CD4-positive, alpha-beta T cell treated with Interleukin-10 for 1 hour (primary cell): ENCODE results near the gene PPP1CA.

ENCODE experiments used
- DNase-seq: peaks from one replicate; pipeline ENCODE4 v3.0.0-alpha.2; 2020

The PPP1CA gene

DNA sequence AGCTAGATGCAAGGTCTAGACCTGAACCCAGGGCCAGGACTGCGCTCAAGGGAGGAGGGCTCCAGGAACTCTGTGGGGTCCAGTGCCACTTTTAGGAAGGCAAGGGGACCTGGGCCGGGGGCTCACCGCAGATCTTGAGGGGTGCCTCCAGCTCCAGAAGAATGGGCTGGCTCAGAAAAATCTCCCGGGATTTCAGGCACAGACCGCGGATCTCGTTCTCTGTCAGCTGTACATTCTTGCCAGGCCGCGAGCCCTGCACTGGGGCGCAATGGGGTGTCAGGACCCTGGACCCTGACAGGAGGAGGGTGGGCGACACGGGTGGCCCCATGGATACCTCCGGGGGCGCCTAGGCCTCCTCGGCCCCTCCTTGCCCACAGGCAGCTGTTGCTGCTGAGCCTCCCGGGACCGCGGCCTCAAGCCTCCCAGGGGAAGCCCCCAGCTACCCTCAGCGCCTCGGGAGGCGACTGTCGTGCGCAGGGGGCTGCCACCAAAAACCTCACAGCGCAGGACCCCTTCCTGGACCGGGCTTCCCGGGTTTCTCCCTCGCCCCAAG lies 640 bp downstream of the PPP1CA start:
- no peak for DNase-seq

DNA sequence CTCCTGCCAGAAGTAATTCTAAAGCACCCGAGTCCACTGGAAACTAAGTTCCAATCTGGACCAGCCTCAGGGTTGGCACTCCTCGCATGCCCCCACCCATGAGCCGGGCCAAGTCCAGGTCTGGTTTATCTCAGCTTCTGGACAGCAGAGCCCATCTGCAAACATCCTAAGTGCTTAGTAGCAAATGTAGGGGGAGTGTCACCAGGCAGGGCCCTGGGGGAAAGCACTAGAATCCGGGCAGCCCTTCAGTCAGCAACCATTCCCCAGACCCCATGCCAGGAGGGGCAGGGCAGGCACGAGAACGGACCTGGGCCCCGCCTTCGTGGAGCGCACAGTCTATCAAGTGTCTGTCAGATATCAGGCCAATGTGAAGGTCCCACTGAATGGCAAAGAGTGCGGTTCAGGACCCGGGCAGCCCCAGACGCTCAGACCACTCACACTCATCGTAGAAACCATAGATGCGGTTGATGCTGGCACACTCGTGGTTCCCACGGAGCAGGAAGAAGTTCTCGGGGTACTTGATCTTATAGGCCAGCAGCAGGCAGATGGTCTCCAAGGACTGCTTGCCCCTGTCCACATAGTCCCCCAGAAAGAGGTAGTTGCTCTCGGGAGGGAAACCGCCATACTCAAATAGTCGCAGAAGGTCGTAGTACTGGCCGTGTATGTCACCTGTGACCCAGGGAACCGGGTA lies 1.3 kb downstream of the PPP1CA start:
- DNase-seq: no peak

DNA sequence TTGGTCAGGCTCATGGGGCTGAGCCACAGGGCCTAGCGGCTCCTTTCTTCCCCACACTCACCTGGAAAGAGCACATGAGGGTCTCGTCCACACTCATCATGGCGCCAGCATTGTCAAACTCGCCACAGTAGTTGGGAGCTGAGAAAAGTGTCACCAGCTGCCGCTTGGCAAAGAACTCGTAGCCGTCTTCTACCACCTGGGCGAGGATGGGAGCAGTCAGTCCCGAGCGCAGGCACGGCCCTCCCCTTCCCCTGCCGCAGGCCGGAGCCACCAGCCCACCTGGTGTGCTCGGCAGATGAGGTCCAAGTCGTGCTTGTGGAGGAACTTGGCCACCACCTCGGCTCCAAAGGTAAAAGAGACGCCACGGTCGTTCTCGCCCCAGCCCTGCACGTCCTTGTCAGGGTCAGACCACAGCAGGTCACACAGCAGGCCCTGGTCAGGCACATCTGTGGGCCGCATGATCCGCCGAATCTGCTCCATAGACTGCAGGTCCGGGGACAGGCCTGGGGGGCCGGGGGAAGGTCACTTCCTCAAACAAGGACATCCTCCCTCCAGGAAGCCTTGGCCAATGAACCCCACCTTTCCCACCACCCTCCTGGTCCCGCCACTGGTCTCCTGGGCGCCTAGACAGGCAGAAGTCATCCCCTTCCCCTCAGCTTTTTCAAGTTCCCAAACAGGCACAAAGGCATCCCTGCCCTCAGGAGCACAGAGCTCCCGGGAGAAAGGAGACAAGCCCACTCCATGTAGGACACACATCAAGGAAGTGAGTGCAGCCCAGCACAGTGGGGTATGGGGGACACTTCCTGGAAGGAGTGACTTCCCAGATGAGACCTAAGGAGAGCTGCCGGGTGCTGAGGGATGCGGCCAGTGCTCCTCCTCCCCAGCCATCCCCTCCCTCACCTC lies 2.7 kb downstream of the PPP1CA start:
- DNase-seq: no peak

DNA sequence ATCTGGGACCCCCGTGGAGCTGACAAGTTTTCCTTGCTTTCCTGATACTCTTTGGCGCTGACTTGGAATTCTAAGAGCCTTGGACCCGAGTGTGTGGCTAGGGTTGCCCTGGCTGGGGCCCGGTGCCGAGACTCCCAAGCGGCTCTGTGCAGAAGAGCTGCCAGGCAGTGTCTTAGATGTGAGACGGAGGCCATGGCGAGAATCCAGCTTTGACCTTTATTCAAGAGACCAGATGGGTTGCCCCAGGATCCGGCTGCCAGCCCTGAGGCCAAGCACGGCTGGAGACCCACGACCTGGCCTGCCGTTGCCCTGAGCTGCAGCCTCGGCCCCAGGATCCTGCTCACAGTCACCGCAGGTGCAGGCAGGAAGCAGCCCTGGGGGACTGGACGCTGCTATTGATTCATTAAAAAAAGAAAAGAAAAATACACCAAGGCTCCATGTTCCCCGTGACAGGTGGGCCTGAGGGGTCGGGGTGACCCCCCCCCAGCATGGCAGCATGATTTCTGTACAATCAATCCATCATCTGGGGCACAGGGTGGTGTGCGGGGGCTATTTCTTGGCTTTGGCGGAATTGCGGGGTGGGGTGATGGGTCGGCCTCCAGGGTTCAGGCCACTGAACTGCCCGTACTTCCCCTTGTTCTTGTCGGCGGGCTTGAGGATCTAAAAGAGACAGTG lies 3.5 kb downstream of the PPP1CA start:
- no peak for DNase-seq

DNA sequence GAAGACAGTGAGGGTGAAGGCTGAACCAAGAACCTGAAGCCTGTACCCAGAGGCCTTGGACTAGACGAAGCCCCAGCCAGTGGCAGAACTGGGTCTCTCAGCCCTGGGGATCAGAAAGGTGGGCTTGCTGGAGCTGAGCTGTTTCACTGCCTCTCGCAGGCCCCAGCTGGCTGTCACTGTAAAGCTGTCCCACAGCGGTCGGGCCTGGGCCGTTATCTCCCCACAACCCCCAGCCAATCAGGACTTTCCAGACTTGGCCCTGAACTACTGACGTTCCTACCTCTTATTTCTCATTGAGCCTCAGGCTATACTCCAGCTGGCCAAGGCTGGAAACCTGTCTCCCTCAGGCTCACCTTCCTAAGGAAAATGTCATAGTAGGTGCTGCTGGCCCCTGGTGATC lies 4.1 kb downstream of the PPP1CA start:
- no peak for DNase-seq

DNA sequence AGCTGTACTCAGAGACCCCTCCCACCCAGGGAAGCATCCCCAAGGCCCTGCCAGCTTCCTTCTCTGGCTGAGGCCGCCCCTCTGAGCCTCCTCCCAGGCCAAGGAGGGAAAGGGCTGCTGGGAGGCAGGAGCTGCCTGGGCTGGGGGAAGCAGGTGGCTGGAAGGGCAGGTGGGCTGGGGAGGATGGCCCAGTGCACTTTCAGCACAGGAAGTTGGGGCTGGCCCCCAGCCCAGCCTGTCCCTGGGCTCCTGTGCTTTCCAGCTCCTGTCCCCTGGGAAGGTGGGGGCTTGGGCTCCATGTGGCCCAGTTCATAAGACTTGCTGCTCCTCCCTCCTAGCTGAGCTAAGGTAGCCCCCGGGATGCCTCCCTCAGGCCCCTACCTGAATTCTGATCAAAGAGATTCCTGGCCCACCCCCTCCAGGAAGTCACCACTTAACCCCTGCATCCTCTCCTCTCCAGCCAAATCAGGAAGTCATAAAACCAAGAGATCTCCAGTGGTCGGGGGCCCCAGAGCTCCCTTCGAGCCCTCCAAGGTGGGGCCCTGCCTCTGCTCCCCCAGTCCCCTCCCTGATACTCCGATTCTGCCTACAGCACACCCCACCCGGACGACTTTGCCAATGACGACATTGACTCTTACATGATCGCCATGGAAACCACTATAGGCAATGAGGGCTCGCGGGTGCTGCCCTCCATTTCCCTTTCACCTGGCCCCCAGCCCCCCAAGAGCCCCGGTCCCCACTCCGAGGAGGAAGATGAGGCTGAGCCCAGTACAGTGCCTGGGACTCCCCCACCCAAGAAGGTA lies 4.9 kb downstream of the PPP1CA start:
- DNase-seq: peak; percentile 44

DNA sequence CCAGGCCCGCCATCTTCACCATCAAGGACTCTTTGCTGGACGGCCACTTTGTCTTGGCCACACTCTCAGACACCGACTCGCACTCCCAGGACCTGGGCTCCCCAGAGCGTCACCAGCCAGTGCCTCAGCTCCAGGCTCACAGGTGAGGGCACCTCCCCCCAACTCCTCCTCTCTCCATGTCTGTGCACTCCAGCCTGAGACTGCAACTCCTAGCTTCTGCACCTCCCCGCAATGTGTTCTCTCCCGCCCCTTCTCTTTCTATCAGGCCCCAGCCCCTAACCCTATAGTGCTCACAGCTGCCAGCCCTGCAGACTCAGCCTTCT lies 5.4 kb downstream of the PPP1CA start:
- DNase-seq: no peak

DNA sequence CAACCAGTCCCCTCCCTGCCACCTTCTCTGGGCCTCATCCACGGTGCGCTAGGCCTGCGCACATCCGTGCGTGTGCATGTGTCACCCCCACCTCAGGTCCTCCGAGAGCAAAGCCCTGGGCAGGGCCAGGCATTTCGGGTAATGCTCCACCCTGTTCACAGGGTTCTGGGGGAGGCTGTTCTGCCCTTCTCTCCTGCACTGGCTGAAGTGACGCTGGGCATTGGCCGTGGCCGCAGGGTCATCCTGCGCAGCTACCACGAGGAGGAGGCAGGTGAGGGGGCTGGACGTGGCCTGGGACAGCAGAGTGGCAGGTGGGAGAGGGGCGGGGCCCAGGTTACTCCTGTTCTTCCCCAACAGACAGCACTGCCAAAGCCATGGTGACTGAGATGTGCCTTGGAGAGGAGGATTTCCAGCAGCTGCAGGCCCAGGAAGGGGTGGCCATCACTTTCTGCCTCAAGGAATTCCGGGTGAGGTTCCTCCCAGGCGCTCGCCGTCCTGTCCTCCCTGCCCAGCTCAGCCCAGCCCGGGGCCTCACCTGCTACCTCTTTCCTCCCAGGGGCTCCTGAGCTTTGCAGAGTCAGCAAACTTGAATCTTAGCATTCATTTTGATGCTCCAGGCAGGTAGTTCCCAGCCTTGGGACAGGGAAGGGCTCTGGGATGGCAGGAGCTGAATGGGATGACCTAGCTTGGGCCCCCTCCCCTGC lies 6.0 kb downstream of the PPP1CA start:
- DNase-seq: no peak

DNA sequence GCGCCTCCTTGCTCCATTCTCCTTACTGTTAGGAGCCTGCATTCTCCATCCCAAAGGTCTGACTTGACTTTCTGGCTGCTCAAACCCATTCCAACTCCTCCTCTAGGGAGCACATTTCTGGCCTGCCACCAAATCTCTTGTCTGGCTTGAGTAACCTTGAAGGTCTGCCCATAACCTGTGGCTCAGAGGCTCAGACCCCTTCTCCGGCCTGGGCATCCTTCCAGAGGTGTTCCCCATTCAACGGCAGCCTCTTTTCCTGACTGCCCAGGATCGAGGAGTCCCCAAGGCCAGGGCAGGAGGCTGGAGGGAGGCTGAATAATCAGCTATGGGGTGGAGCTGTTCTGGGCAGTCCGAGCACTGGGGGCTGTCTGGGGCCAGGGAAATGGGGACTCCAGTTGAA lies 7.7 kb downstream of the PPP1CA start:
- DNase-seq: no peak

DNA sequence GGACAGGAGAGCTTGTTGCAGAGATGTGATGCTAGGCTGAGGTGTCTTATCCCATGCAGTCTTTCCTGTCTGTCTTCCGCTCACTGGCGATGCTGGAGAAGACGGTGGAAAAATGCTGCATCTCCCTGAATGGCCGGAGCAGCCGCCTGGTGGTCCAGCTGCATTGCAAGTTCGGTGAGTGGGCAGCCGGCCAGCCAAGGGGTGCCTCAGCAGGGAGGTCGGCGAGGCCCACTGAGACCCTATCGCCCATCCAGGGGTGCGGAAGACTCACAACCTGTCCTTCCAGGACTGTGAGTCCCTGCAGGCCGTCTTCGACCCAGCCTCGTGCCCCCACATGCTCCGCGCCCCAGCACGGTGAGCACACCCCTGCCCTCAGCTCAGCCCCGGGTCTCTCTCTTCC lies 8.2 kb downstream of the PPP1CA start:
- DNase-seq: no peak

DNA sequence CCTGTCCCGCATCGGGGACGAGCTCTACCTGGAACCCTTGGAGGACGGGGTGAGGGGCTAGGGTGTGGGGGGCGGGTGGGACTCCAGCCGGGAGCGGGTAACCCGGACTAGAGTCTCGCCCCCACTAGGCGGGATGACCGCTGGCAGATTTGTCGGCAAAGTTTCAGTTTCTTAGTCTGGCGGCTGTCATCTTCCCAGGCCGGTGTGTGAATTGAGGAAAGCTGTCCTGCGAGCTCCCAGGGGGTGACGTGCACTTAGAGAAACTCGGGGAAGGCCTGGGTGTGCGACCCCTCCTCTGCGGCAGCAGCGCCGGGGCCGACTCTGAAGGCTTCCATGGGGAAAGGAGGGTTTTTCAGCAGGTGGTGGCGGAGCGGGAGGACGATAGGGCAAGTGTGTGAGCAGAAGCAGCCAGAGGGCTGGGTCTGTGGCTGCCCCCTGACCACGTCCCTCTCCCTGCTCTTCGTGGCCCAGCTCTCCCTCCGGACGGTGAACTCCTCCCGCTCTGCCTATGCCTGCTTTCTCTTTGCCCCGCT lies 9.4 kb downstream of the PPP1CA start:
- no peak for DNase-seq

DNA sequence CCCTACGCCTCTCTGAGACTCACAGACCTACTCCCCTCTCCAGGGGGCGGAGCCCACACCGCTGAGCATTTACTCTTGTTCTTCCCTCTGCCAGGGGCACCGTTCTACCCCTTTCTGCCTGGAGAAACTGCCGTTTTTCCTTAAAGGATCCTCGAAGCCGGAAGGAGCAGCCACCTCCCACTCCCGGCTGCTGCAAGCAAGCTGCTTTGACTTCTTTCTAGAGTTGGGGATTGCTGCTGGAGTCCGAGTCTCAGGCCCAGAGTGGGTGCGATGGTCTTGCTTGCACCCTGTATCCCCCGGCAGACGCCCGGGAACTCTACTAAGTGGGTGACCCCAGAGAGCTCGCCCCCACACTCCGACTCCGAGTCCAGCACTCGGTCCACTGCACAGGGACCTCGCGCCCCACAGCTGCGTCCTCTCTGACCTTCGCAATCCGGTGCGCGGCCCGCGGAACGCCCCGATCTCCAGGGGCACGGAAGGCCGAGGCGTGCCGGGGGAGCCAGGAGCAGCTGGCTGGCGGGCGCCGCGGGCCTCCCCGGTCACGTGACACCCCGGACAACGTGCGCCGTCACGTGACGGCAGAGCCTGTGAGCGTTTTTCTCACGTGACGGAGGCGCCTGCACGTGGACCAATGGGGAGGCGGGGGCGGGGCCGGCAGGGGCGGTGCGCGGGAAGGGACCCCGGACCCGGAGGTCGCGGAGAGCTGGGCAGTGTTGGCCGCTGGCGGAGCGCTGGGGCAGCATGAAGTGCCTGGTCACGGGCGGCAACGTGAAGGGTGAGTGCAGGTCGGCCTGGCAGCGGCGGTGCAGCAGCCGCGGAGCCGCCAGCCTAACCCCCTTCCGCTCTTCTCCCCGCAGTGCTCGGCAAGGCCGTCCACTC lies 10.1 kb downstream of the PPP1CA start, which contains the start of gene RAD9A:
Gene RAD9A, plus strand, starts transcription at position 683 of the 879 bp plus-strand sequence. Its CDS starts 59 bp downstream, at position 742.
- peak; percentile 92 for DNase-seq

DNA sequence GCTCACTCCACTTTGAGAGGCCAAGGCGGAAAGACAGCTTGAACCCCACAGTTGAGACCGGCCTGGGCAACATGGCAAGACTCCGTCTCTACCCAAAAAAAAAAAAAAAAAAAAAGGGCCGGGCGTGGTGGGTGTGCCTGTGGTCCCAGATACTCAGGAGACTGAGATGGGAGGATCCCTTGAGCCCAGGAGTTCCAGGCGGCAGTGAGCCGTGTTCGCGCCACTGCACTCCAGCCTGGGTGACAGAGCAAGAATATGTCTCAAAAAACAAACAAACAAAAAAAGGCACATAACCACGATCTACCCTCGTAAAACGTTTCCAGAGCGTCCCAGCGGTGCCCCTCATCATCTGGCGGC lies 10.7 kb downstream of the PPP1CA start:
- no peak for DNase-seq

DNA sequence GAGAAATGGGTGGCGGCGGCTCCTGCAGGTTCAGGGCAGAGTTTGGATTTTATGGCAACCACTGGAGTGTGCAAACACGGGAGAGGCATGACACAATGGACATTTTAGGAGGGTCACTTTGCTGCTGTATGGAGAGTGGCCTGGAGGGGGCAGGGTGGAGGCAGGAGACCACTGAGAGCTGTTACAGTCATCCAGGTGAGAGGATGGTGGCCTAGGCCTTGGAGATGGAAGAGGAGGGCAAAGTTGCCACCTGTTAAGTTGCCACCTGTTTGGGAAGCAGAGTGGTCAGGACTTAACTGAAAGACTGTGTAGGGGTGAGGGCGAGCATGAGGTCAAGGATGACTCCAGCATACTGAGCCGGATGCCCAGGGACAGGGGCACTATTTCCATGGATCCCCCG lies 12.2 kb downstream of the PPP1CA start:
- DNase-seq: peak; percentile 68

DNA sequence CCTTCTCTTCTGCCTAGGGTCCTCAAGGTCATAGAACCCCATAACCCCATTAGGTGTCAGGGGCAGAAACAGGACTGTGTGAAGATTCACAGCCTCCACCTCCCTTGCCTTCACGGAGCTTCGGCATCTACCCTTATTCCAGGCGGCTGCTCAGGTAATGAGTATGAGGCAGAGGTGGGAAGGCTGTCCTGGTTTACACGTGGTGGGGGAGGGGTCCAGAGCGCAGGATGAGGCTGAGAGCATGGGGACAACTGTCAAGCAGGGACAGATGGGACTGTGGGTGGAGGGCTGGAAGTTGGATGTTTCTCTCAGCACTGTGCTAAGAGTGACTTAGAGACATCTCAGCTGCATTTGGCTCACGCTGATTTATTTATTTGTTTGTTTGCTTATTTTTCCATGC lies 14.1 kb downstream of the PPP1CA start:
- no peak for DNase-seq

DNA sequence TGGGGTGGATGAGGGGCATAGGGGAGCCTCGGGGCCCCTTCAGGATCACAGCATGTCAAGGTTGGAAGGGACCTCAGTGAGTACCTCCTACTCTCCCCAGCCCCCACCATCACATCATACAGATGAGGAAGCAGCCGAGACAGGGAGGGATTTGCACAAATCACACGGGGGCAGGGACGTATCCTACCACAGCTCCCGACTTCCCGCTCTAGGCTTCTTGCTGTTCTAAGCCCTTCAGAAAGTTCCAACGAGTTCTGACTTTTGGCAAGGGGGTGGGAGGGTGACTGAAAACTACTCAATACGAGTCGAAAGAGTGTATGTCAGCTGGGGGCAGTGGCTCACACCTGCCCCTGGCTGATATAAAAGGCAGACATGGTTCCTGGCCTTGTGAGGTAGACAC lies 14.6 kb downstream of the PPP1CA start:
- no peak for DNase-seq

DNA sequence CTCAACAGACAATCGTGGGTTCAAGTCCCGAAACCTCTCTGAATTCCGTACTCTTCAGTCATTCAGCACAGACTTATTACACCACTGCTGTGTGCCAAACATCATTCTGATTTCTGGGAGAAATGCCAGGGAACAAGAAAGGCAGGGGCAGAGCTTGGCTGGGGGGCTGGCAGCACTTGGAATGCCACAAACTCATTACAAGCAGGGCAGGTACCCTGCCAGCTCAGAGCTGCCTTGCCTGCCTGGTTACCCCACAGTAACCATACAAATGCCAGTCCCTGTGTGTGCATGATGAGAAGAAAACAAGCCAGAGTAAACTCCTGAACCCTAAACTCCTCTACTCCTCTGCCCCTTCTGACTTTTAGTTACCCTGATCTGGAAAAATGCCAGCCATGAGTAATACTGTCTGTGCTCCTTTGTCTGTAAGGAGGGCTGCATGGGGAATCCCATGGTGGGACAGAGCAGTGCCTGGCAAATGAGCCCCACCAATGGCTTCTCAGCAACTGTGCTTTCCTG lies 16.7 kb downstream of the PPP1CA start:
- DNase-seq: no peak

DNA sequence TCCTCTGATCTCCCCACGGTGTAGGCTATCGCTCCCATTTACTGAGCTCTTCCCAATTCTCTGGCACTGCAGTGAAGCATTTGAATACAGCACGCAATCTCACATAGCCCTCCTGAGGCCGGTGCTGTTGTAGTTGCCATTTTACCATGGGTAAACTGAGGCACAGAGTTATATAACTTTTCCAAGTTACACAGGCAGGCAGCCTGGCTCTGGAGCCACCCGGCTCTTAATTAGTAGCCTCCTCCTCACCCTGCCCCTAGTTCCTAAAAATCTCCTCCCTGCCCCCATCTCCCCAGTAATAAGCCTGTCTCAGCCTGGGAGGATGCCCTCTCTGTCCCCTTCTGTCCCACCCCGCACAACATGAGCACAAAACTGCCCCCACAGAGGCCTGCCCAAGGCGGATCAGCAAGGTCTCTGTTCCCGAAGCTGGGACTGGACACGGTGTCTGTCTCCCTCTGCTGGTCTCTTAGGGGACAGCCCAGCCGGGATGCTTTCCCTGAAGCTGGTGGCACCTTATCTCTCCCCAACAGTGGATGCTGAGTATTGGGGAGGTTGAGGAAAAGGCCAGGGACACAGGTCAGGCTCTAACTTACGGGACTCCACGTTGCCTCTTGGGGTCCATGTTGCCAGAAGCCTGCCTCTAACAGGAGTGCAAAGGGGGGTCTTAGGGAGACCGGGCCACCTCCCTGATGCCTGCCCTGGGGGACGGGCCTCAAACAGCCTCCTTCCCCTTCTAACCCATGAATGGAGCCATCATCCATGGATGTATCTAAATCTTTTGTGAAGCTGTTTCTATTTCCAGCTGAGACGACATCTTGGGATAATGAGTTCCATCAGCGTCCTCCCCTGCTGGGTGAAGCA lies 19.2 kb downstream of the PPP1CA start:
- DNase-seq: peak; percentile 89

DNA sequence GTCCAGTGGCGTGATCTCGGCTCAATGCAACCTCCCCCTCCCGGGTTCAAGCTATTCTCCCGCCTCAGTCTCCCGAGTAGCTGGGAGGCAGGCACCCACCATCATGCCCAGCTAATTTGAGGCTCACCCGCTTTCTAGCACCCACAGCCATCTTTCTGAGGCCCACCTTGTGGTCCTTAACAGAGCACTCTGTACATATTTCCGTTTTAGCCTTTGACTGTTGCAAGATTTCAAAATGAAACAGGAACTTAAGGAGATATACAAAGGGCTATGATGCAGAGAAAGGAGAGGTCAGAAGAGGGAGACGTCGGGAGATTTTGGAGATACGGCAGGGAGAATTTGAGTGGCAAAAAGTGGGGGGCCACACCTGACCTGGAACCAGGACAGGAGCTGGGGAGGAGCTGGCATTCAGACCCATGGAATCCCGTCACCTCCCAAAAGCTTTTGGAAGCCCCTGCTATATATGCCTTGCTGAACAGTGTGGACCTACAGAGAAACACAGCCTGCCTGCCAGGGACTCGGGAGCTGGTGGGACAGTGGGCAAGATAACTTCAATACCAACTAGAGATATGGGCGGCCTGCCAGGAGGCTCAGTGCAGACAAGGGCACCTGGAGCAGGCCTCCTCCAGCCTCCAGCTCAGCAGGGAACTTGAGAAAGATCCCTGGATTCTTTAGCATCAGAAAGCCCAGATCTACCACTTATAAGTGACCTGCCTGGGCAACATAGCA lies 20.2 kb downstream of the PPP1CA start:
- DNase-seq: no peak
